ENCODE measurements around the gene NAA50. TPM values are rescaled to one million over a fixed set of nuclear protein-coding genes. Genes with fewer than 3 reads are reported as not detected.

Gene NAA50
- total RNA-seq, 2 donors from 2014 or later = 90.5 to 105 TPM

DNA sequence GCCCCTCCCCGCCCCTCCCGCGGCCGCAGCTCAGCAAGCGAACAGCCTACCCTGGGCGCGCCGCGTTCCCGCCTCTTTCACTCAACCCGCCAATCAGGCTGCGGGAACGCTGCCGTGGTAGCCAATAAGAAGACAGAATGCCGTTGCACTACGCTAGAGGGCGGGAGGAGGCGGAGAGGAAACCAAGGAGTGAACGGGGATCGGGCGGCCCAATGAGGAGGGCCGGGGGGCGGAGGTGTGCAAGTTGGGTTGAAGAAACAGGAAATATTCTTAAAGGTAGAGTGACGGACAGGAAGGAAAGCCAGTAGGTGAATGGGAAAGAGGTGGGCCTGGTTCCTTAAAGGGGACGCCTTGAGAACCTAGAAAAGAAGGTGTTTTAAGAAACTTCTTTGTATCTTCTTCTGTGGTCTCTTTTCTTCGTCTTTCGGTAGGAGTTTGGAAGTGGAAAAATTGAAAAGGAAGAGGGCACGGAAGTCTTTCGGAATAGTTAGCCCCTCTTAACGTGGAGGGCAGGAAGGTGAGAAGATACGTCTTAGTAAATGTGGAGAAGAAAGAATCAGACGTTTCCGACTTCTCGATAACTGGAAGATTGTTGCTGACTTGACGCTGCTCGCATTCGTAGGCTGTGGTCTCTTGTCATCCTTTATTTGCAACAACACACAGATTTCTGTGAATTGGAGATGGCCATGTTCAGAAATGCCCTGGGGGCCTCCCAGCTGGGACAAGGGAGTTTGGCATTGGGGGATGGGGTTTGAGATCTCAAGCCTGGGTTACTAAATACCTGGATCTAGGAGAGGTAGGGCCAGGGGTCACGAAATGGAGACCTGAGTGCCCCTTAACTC is 49.2 kb downstream of the NAA50 start:
- Mint-ChIP-seq H3K27ac (no peak overlapping the region), H3K4me1 (ENCODE audit: low read depth) (peaks cover 25% of the 10 kb centered on the region), H3K36me3 (ENCODE audit: insufficient read depth in 2 of 2) (peaks cover 0 to 2% of the 10 kb centered on the region in 2 donors), H3K9me3 (no peaks in the 10 kb centered on the region), H3K27me3 (ENCODE audit: low read depth) (no peaks in the 10 kb centered on the region), H3K4me3 (no peak overlapping the region)
- peak; percentile 98 to 99 for DNase-seq
- ATAC-seq (replicated peaks in 1 of 2) = peak; percentile 88 to 89

DNA sequence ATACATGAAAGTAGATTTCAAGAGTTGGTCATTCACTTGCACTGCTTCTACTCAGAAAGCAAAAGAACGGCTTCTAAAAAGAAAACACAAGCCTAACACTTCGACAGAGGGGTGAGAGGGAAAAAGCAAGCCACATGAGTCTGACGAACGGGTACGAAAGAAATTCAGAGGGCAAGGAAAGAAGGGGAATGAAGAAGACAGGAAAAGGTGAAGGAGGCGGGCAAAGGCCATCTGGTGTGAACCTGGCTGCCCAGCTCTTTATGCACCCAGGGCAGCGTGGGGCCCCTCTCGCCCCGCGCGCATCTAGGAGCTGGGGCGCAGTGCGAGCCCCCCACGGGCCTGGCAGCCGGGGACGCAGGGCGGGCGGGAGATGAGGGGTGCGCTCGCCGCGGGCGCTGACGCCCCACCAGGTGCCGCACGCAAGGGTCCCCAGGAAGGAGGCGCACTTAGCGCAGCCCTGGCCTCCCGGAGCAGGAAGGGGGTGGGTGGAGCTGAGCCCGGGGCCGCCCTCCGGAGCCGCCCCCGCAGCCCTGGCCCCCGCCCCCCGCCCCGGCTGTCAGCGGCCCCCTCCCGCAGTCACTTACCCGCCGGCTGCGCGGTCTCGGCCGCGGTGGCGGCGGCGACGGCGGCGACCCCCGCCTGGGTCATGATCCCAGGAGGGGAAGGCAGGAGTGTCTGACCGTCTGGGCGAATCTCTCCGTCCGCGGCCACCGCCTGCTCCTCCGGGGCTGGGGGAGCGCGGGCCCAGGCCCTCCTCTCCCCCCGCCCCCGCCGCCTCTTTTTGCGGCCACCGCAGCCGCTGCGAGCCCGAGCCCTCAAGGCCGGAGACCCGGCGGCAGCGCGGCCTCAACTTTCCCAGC is 50.0 kb downstream of the NAA50 start, which contains the start of gene USF3:
USF3 (minus strand) TSS at position 857 of the 860 bp plus-strand sequence. CDS start 21,764 bp downstream, outside the sequence.
- H3K9me3 Mint-ChIP-seq = no peaks in the 10 kb centered on the region
- H3K27ac Mint-ChIP-seq = peak within 1 kb of the TSS; percentile 99
- ATAC-seq (replicated peaks in 1 of 2) (peak; percentile 78), DNase-seq (peak; percentile 86 to 89)
- H3K4me1 Mint-ChIP-seq (ENCODE audit: low read depth) = peaks cover 25% of the 10 kb centered on the region
- H3K36me3 Mint-ChIP-seq (ENCODE audit: insufficient read depth in 2 of 2) = peaks cover 0 to 2% of the 10 kb centered on the region in 2 donors
- H3K4me3 Mint-ChIP-seq = peak within 1 kb of the TSS; percentile 94 to 100
- H3K27me3 Mint-ChIP-seq (ENCODE audit: low read depth) = no peaks in the 10 kb centered on the region

DNA sequence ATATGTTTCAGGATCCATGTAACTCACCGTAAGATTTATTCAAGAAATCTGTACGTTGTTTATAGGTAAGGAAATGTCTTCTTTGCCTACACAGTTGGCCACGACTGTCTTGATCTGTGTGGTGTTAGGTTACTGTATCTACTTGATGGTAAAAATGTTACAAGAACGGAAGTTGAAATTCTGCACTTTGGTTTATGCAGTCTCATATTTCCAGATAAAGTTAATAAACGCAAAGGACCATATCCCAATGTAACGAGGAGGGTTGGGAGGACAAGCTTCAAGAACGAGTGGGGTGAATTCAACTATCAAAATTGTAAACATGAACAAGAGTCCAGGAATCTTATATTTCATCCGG is 50.6 kb downstream of the NAA50 start:
- Mint-ChIP-seq H3K36me3 (ENCODE audit: insufficient read depth in 2 of 2) (peaks cover 0 to 2% of the 10 kb centered on the region in 2 donors), H3K4me3 (peak overlapping the region; percentile 94 to 100), H3K4me1 (ENCODE audit: low read depth) (peaks cover 25% of the 10 kb centered on the region), H3K27ac (peak overlapping the region; percentile 99), H3K9me3 (no peaks in the 10 kb centered on the region), H3K27me3 (ENCODE audit: low read depth) (no peaks in the 10 kb centered on the region)
- DNase-seq (no peak), ATAC-seq (replicated peaks in 1 of 2) (no peak)

DNA sequence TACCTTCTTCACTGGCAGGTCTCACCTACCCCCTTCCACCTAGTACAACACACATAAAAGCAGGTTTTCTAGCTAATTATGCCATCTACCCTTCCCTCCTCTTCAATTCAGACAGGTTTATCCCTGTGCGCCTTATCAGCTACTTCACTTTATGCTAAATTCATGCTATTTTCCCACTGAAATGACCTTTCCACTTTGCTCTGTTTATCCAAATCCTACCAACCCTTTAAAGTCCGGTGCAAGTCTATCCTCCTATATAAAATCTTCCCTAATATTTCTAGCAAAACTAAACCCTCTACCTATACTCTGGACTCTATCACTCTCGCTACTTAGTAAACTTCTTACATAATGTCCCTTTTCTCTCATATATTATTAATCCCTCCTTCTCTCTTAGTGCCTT is 55.6 kb downstream of the NAA50 start:
- ATAC-seq (replicated peaks in 1 of 2) = no peak
- no peak for DNase-seq
- H3K27ac Mint-ChIP-seq = no peak overlapping the region
- peaks cover 23% of the 10 kb centered on the region for H3K4me1 Mint-ChIP-seq (ENCODE audit: low read depth)
- no peaks in the 10 kb centered on the region for H3K27me3 Mint-ChIP-seq (ENCODE audit: low read depth)
- no peaks in the 10 kb centered on the region for H3K9me3 Mint-ChIP-seq
- H3K36me3 Mint-ChIP-seq (ENCODE audit: insufficient read depth in 2 of 2) = peaks cover 0 to 3% of the 10 kb centered on the region in 2 donors
- H3K4me3 Mint-ChIP-seq = no peak overlapping the region

GRCh38 chr3:113685956-113686721 is 59.9 kb downstream of the NAA50 start:
- Mint-ChIP-seq H3K4me1 (ENCODE audit: low read depth) (no peaks in the 10 kb centered on the region), H3K27ac (no peak overlapping the region), H3K36me3 (ENCODE audit: insufficient read depth in 2 of 2) (peaks cover 9% of the 10 kb centered on the region in 2 donors), H3K9me3 (peaks cover 0 to 3% of the 10 kb centered on the region in 2 donors), H3K4me3 (no peak overlapping the region), H3K27me3 (ENCODE audit: low read depth) (no peaks in the 10 kb centered on the region)
- DNase-seq = no peak
- no peak for ATAC-seq (replicated peaks in 1 of 2)

GRCh38 chr3:113685124-113685523 is 60.9 kb downstream of the NAA50 start:
- Mint-ChIP-seq H3K27me3 (ENCODE audit: low read depth) (no peaks in the 10 kb centered on the region), H3K4me3 (no peak overlapping the region), H3K9me3 (peaks cover 0 to 3% of the 10 kb centered on the region in 2 donors), H3K27ac (no peak overlapping the region), H3K36me3 (ENCODE audit: insufficient read depth in 2 of 2) (peaks cover 9% of the 10 kb centered on the region in 2 donors), H3K4me1 (ENCODE audit: low read depth) (no peaks in the 10 kb centered on the region)
- ATAC-seq (replicated peaks in 1 of 2) (no peak), DNase-seq (no peak)

- Mint-ChIP-seq H3K27ac (no peak overlapping the region), H3K4me1 (ENCODE audit: low read depth) (no peaks in the 10 kb centered on the region), H3K9me3 (peaks cover 0 to 3% of the 10 kb centered on the region in 2 donors), H3K4me3 (no peak overlapping the region), H3K36me3 (ENCODE audit: insufficient read depth in 2 of 2) (peaks cover 9% of the 10 kb centered on the region in 2 donors), H3K27me3 (ENCODE audit: low read depth) (no peaks in the 10 kb centered on the region)
- no peak for DNase-seq
- ATAC-seq (replicated peaks in 1 of 2) = no peak
These were observed 61.7 kb downstream of the NAA50 start for GRCh38 chr3:113684271-113684819.

GRCh38 chr3:113678773-113679172 is 67.3 kb downstream of the NAA50 start:
- Mint-ChIP-seq H3K4me3 (no peak overlapping the region), H3K4me1 (ENCODE audit: low read depth) (peaks cover 11% of the 10 kb centered on the region), H3K27ac (no peak overlapping the region), H3K36me3 (ENCODE audit: insufficient read depth in 2 of 2) (peaks cover 3 to 9% of the 10 kb centered on the region in 2 donors), H3K9me3 (peaks cover 0 to 2% of the 10 kb centered on the region in 2 donors), H3K27me3 (ENCODE audit: low read depth) (no peaks in the 10 kb centered on the region)
- ATAC-seq (replicated peaks in 1 of 2) = no peak
- no peak for DNase-seq

DNA sequence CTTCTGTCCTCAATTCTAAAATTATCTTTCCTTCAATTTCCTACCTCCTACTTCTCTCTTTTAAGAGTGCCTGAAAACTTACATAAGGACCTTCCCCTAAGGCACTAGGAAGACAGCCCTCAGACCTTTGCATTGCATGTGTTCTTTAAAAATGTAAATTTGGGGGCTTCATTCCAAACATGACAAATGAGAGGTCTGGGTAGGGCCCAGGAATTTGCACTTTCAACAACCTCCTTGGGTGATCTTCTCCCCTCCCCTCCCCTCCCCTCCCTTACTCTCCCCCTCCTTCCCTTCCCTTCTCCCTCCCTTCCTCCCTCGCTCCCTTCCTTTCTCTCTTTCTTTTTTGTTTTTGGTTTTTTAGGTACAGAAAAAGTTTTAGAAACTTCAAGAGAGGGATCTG is 68.3 kb downstream of the NAA50 start:
- ATAC-seq (replicated peaks in 1 of 2) (no peak), DNase-seq (no peak)
- Mint-ChIP-seq H3K27me3 (ENCODE audit: low read depth) (no peaks in the 10 kb centered on the region), H3K9me3 (peaks cover 0 to 2% of the 10 kb centered on the region in 2 donors), H3K4me1 (ENCODE audit: low read depth) (peaks cover 11% of the 10 kb centered on the region), H3K36me3 (ENCODE audit: insufficient read depth in 2 of 2) (peaks cover 3 to 6% of the 10 kb centered on the region in 2 donors), H3K4me3 (no peak overlapping the region), H3K27ac (no peak overlapping the region)

DNA sequence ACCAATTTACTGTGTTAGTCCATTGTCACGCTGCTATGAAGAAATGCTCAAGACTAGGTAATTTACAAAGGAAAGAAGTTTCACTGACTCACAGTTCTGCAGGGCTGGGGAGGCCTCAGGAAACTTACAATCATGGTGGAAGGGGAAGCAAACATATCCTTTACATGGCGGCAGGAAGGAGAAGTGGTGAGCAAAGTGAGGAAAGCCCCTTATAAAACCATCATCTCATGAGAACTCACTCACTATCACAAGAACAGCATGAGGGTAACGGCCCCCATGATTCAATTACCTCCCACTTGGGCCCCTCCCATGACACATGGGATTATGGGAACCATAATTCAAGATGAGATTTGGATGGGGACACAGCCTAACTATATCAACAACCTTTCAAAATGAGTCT is 69.8 kb downstream of the NAA50 start:
- DNase-seq (no peak), ATAC-seq (replicated peaks in 1 of 2) (no peak)
- Mint-ChIP-seq H3K9me3 (peaks cover 0 to 2% of the 10 kb centered on the region in 2 donors), H3K27me3 (ENCODE audit: low read depth) (no peaks in the 10 kb centered on the region), H3K4me1 (ENCODE audit: low read depth) (peaks cover 11% of the 10 kb centered on the region), H3K27ac (no peak overlapping the region), H3K36me3 (ENCODE audit: insufficient read depth in 2 of 2) (peaks cover 3 to 6% of the 10 kb centered on the region in 2 donors), H3K4me3 (no peak overlapping the region)

DNA sequence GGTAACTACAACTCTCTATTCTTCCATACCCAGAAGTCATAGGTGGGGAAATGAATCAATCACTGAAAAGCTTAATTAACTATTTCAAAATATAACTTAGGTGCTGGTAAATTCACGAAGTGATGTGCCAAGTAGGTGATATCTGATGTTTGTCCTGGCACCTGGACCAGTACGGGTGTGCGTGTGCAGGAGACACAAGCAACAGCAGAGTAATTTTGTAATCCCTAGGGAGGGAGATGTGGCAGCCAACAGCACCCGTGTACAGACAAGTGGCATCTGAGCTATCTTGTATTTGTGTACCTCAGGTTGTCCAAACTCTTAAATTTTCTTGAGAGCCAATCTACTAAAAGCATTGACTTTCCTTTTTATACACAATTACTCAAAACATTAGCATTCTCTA is 72.5 kb downstream of the NAA50 start:
- Mint-ChIP-seq H3K27ac (no peak overlapping the region), H3K9me3 (peaks cover 0 to 2% of the 10 kb centered on the region in 2 donors), H3K4me1 (ENCODE audit: low read depth) (peaks cover 11% of the 10 kb centered on the region), H3K27me3 (ENCODE audit: low read depth) (no peaks in the 10 kb centered on the region), H3K36me3 (ENCODE audit: insufficient read depth in 2 of 2) (peaks cover 3 to 6% of the 10 kb centered on the region in 2 donors), H3K4me3 (no peak overlapping the region)
- ATAC-seq (replicated peaks in 1 of 2) = no peak
- DNase-seq = no peak

GRCh38 chr3:113668015-113668414 is 78.0 kb downstream of the NAA50 start:
- Mint-ChIP-seq H3K27ac (peak overlapping the region; percentile 18), H3K9me3 (no peaks in the 10 kb centered on the region), H3K4me3 (no peak overlapping the region), H3K4me1 (ENCODE audit: low read depth) (peaks cover 11% of the 10 kb centered on the region), H3K36me3 (ENCODE audit: insufficient read depth in 2 of 2) (peaks cover 2 to 3% of the 10 kb centered on the region in 2 donors), H3K27me3 (ENCODE audit: low read depth) (no peaks in the 10 kb centered on the region)
- DNase-seq = no peak
- ATAC-seq (replicated peaks in 1 of 2) = no peak
